HepG2 (cell line): Measurements from ENCODE around the gene TMBIM6. TPM values are rescaled to one million over a fixed set of nuclear protein-coding genes. Genes with fewer than 3 reads are reported as not detected.

Experiments used
- ATF2 ChIP-seq: sonication (generic); formaldehyde crosslinking; IDR thresholded peaks from 2 replicates; pipeline ENCODE4 v1.4.0; 2020; ENCODE audit warnings: missing genetic modification reagents
- BATF2 ChIP-seq: sonication (generic); formaldehyde crosslinking; IDR thresholded peaks from 2 replicates; pipeline ENCODE4 v1.8.0; 2022; ENCODE audit warnings: mild to moderate bottlenecking, missing genetic modification reagents, moderate library complexity
- FOSL1 ChIP-seq: sonication (generic); formaldehyde crosslinking; IDR thresholded peaks from 2 replicates; pipeline ENCODE4 v1.9.0; 2021; ENCODE audit warnings: missing genetic modification reagents, borderline replicate concordance
- FOXP4 ChIP-seq: sonication (generic); formaldehyde crosslinking; IDR thresholded peaks from 2 replicates; pipeline ENCODE4 v1.4.0; 2020; ENCODE audit warnings: missing genetic modification reagents
- IRX3 ChIP-seq: sonication (generic); formaldehyde crosslinking; IDR thresholded peaks from 2 replicates; pipeline ENCODE4 v1.8.1; 2023; ENCODE audit warnings: mild to moderate bottlenecking, low read depth, missing genetic modification reagents, borderline replicate concordance
- KAT7 ChIP-seq: IDR thresholded peaks from 2 replicates; pipeline ENCODE4 v1.6.1; 2018; ENCODE audit warnings: borderline replicate concordance, missing compliant biosample characterization
- MAFG ChIP-seq: sonication (generic); formaldehyde crosslinking; IDR thresholded peaks from 2 replicates; pipeline ENCODE4 v1.5.1; 2020; ENCODE audit warnings: mild to moderate bottlenecking, missing genetic modification reagents
- MEIS2 ChIP-seq: sonication (generic); formaldehyde crosslinking; IDR thresholded peaks from 2 replicates; pipeline ENCODE4 v1.9.0; 2021; ENCODE audit warnings: mild to moderate bottlenecking, missing genetic modification reagents
- RBFOX2 ChIP-seq: fragments of 200-400 bp; formaldehyde crosslinking; IDR thresholded peaks from 2 replicates; pipeline ENCODE4 v1.6.1; 2017; ENCODE audit warnings: low read depth, mild to moderate bottlenecking, low read length
- REST ChIP-seq, 2 experiments: IDR thresholded peaks; 2 replicates each; pipeline ENCODE4 v1.6.1; 2011 to 2012; ENCODE audit warnings: low read length in 2 of 2, borderline replicate concordance in 1 of 2, low read depth in 1 of 2, mild to moderate bottlenecking in 1 of 2, moderate library complexity in 1 of 2
- SNAPC2 ChIP-seq: sonication (generic); formaldehyde crosslinking; IDR thresholded peaks from 2 replicates; pipeline ENCODE4 v1.8.1; 2022; ENCODE audit warnings: mild to moderate bottlenecking, missing genetic modification reagents
- SP2 ChIP-seq: sonication (generic); formaldehyde crosslinking; IDR thresholded peaks from 2 replicates; pipeline ENCODE4 v1.5.1; 2020; ENCODE audit warnings: mild to moderate bottlenecking, missing genetic modification reagents
- TCF7L2 ChIP-seq: IDR thresholded peaks from 2 replicates; pipeline ENCODE4 v1.6.1; 2011; ENCODE audit warnings: mild to moderate bottlenecking, low read depth, low read length, moderate library complexity
- ZBTB26 ChIP-seq: IDR thresholded peaks from 2 replicates; pipeline ENCODE4 v1.6.1; 2016; ENCODE audit warnings: missing compliant biosample characterization, missing genetic modification reagents, borderline replicate concordance
- ZFP41 ChIP-seq: sonication (generic); formaldehyde crosslinking; IDR thresholded peaks from 2 replicates; pipeline ENCODE4 v1.4.0; 2020; ENCODE audit warnings: mild to moderate bottlenecking, missing genetic modification reagents, borderline replicate concordance
- ZKSCAN8 ChIP-seq: IDR thresholded peaks from 2 replicates; pipeline ENCODE4 v1.6.1; 2016; ENCODE audit warnings: borderline replicate concordance, missing genetic modification reagents, missing compliant biosample characterization
- ZNF232 ChIP-seq: sonication (generic); formaldehyde crosslinking; IDR thresholded peaks from 2 replicates; pipeline ENCODE4 v1.4.0; 2020; ENCODE audit warnings: missing genetic modification reagents, borderline replicate concordance
- ZNF34 ChIP-seq: sonication (generic); formaldehyde crosslinking; IDR thresholded peaks from 2 replicates; pipeline ENCODE4 v1.4.0; 2020; ENCODE audit warnings: mild to moderate bottlenecking, missing genetic modification reagents, borderline replicate concordance
- ZNF768 ChIP-seq: sonication (generic); formaldehyde crosslinking; IDR thresholded peaks from 2 replicates; pipeline ENCODE4 v1.4.0; 2020; ENCODE audit warnings: missing genetic modification reagents
- ZSCAN30 ChIP-seq: sonication (generic); formaldehyde crosslinking; IDR thresholded peaks from 2 replicates; pipeline ENCODE4 v1.5.0; 2020; ENCODE audit warnings: mild to moderate bottlenecking, missing genetic modification reagents
- polyA plus RNA-seq, 8 experiments: library from polyadenylated mRNA; depleted of rRNA in 3 of 8; stranded (reverse) in 7 of 8; unstranded in 1 of 8; fragments of >200 nt; fragmentation: Illumina TruSeq in 4 of 8; extraction: Trizol in 4 of 8; gene quantifications; 2 replicates each; pipeline versions ENCODE4 v1.2.1 to v1.2.3, GENCODE V29; 2011 to 2016; ENCODE audit warnings: low read depth in 4 of 8, missing spikeins in 1 of 8, mixed read lengths in 1 of 8; ENCODE audit not compliant: insufficient read depth in 1 of 8
- total RNA-seq, 5 experiments: library from RNA; depleted of rRNA; stranded (reverse); fragments of >200 nt; fragmentation: Illumina TruSeq; extraction: Trizol; gene quantifications; 2 replicates each; pipeline ENCODE4 v1.2.3, GENCODE V29; 2016; ENCODE audit warnings: low read depth in 1 of 5

TMBIM6 gene
- total and polyA plus RNA-seq, 2 of the 13 experiments (the other 11 are each of a cell fraction or from before 2014, with no cell fraction given), result 412 to 468 TPM

- TF ChIP-seq ATF2 (CRISPR knock-in tag), result peak; percentile 66; the same call in 1 of the 2 replicates
- TF ChIP-seq ZNF768 (CRISPR knock-in tag), result peak; percentile 65
- no peak; the same call in 1 of the 2 replicates for TF ChIP-seq MAFG (CRISPR knock-in tag)
- no peak for TF ChIP-seq FOSL1 (CRISPR knock-in tag)
- peak; percentile 59; the same call in 1 of the 2 replicates for TF ChIP-seq MEIS2 (CRISPR knock-in tag)
- no peak for TF ChIP-seq RBFOX2
- peak; percentile 40; the same call in 1 of the 2 replicates for TF ChIP-seq FOXP4 (CRISPR knock-in tag)
- TF ChIP-seq ZNF232, result 0 out of 2 replicates have a peak, but pooled peaks have one; percentile 67
- no peak for TF ChIP-seq REST (IDR thresholded peaks at IDR 0.05; ENCODE audit: borderline replicate concordance in 1 of 2, low read depth in 1 of 2, low read length in 2 of 2)
- TF ChIP-seq BATF2 (CRISPR knock-in tag), result no peak
- no peak for TF ChIP-seq KAT7 (CRISPR knock-in tag)
- TF ChIP-seq ZNF34 (CRISPR knock-in tag), result no peak
- peak; percentile 41; the same call in 1 of the 2 replicates for TF ChIP-seq ZBTB26 (CRISPR knock-in tag)
- TF ChIP-seq TCF7L2, result no peak
- peak; percentile 93; the same call in 1 of the 2 replicates for TF ChIP-seq ZFP41
- no peak for TF ChIP-seq ZKSCAN8
- peak; percentile 89; the same call in 1 of the 2 replicates for TF ChIP-seq IRX3
- TF ChIP-seq ZSCAN30 (CRISPR knock-in tag), result peak; percentile 70; the same call in 1 of the 2 replicates
- TF ChIP-seq SP2, result peak; percentile 98
- TF ChIP-seq SNAPC2 (CRISPR knock-in tag), result peak; percentile 33; the same call in 1 of the 2 replicates
These were observed 34.1 kb upstream of the TMBIM6 start, which contains the start of gene FMNL3 (continued) for GRCh38 chr12:49707128-49707811.
